ENCODE results near the gene FOCAD.

Gene FOCAD

DNA sequence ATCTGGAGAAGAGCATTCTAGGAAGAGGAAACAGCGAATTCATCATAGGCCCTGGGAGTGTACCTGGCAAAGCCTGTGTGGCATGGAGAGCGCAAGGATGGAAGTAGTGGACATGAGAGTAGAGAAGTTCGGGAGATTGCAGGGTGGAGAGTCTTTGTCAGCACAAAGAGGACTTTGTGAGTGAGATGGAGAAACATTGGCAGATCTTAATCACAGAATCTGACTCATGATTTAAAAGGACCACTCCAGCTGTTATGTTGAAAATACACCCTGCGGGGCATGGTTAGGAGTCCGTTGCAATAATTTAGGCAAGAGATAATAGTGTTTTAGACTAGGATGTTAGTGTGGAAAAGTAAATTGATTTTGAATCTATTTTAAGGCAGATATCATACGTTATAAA lies 230.5 kb downstream of the FOCAD start:
- TF ChIP-seq ZC3H10 (CRISPR knock-in tag; IDR thresholded peaks at IDR 0.05) (no peak), ZNF8 (CRISPR knock-in tag; IDR thresholded peaks at IDR 0.05) (no peak), ZNF70 (CRISPR knock-in tag; IDR thresholded peaks at IDR 0.05) (no peak), SNAI2 (CRISPR knock-in tag; IDR thresholded peaks at IDR 0.05) (no peak), TCF4 (CRISPR knock-in tag; IDR thresholded peaks at IDR 0.05; ENCODE audit: borderline replicate concordance) (no peak), PATZ1 (CRISPR knock-in tag; IDR thresholded peaks at IDR 0.05; ENCODE audit: borderline replicate concordance) (no peak), ZFP30 (CRISPR knock-in tag; IDR thresholded peaks at IDR 0.05) (no peak), ZNF565 (CRISPR knock-in tag; conservative IDR thresholded peaks at IDR 0.05; ENCODE audit: low read depth) (no peak), CREB5 (CRISPR knock-in tag; IDR thresholded peaks at IDR 0.05; ENCODE audit: low read depth) (no peak), RARB (CRISPR knock-in tag; IDR thresholded peaks at IDR 0.05) (no peak), CSDC2 (CRISPR knock-in tag; IDR thresholded peaks at IDR 0.05) (no peak), ZFP3 (CRISPR knock-in tag; IDR thresholded peaks at IDR 0.05) (no peak), ARNTL (CRISPR knock-in tag; IDR thresholded peaks at IDR 0.05; ENCODE audit: borderline replicate concordance, low read depth) (no peak), GLIS3 (CRISPR knock-in tag; IDR thresholded peaks at IDR 0.05) (no peak)
- TF ChIP-seq, protein P1, sequence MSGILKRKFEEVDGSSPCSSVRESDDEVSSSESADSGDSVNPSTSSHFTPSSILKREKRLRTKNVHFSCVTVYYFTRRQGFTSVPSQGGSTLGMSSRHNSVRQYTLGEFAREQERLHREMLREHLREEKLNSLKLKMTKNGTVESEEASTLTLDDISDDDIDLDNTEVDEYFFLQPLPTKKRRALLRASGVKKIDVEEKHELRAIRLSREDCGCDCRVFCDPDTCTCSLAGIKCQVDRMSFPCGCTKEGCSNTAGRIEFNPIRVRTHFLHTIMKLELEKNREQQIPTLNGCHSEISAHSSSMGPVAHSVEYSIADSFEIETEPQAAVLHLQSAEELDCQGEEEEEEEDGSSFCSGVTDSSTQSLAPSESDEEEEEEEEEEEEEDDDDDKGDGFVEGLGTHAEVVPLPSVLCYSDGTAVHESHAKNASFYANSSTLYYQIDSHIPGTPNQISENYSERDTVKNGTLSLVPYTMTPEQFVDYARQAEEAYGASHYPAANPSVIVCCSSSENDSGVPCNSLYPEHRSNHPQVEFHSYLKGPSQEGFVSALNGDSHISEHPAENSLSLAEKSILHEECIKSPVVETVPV (CRISPR knock-in tag; IDR thresholded peaks at IDR 0.05) = no peak
- no peak for ATAC-seq

DNA sequence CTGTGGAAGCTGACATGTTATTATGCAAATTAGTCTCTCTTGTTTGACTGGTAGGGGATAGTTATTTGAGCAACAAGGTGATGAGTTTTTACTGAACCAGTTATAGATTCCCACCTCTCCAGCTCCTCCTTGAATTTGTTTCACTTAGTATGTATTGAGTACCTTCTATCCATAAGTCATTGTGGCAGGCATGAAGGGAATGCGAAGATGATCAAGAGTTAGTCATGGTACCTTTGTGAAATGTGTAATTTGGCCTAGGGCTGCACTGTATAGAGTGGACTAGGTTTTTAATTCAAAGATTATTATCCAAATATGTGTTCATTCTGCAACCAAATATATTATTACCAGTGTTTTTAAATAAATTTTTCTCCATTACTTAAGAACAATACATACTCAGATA lies 237.3 kb downstream of the FOCAD start:
- no peak for ATAC-seq

More for the DNA sequence above, 237.3 kb downstream of the FOCAD start:
- no peak for TF ChIP-seq ZNF565 (CRISPR knock-in tag; conservative IDR thresholded peaks at IDR 0.05; ENCODE audit: low read depth)
- no peak for TF ChIP-seq RARB (CRISPR knock-in tag; IDR thresholded peaks at IDR 0.05)
- TF ChIP-seq GLIS3 (CRISPR knock-in tag; IDR thresholded peaks at IDR 0.05) = no peak
- TF ChIP-seq TOX (CRISPR knock-in tag; IDR thresholded peaks at IDR 0.05; ENCODE audit: borderline replicate concordance) = no peak
- TF ChIP-seq, protein P2, sequence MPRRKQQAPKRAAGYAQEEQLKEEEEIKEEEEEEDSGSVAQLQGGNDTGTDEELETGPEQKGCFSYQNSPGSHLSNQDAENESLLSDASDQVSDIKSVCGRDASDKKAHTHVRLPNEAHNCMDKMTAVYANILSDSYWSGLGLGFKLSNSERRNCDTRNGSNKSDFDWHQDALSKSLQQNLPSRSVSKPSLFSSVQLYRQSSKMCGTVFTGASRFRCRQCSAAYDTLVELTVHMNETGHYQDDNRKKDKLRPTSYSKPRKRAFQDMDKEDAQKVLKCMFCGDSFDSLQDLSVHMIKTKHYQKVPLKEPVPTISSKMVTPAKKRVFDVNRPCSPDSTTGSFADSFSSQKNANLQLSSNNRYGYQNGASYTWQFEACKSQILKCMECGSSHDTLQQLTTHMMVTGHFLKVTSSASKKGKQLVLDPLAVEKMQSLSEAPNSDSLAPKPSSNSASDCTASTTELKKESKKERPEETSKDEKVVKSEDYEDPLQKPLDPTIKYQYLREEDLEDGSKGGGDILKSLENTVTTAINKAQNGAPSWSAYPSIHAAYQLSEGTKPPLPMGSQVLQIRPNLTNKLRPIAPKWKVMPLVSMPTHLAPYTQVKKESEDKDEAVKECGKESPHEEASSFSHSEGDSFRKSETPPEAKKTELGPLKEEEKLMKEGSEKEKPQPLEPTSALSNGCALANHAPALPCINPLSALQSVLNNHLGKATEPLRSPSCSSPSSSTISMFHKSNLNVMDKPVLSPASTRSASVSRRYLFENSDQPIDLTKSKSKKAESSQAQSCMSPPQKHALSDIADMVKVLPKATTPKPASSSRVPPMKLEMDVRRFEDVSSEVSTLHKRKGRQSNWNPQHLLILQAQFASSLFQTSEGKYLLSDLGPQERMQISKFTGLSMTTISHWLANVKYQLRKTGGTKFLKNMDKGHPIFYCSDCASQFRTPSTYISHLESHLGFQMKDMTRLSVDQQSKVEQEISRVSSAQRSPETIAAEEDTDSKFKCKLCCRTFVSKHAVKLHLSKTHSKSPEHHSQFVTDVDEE (CRISPR knock-in tag; IDR thresholded peaks at IDR 0.05) = no peak
- TF ChIP-seq ARNTL (CRISPR knock-in tag; IDR thresholded peaks at IDR 0.05; ENCODE audit: borderline replicate concordance, low read depth) = no peak
- TF ChIP-seq PATZ1 (CRISPR knock-in tag; IDR thresholded peaks at IDR 0.05; ENCODE audit: borderline replicate concordance) = no peak

Data from SK-N-SH treated with all-trans-retinoic acid at 6 μM for 48 hours (cell line).